Ramos (cell line): Measurements from ENCODE around the gene CALD1.

Experiments used
- in situ Hi-C: fragments of 300-500 bp; cut with MboI; formaldehyde crosslinking; loops from one replicate; pipeline ENCODE4 v1.14.3; 2022; ENCODE audit warnings: low sequenced_read_pairs; ENCODE audit not compliant: unreplicated experiment

CALD1 gene

DNA sequence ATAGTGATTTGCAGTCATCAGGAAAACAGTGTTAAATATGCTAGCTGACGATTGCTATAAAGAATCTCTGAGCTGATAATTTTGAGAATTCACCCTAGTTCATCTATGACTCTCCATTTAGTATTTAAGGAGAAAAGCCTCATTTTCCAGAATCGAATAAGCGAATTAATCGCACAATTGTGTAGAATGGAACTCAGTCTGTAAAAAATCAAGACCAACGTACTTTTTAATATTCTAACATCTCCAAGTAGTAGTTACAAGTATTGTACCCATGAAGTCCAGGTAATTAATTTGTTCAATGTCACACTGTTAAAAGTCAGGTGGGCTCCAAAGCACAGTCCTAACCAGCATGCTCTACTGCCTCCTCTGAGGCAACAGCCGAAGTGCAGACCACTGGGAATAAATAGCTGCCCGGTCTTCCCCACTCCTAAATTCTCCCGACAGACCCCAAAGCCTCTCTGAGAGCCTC is 206.5 kb downstream of the CALD1 start:
- in situ Hi-C loops: loop anchor here (5.0 kb wide), 1 partner anchor 181 kb away; no protein-coding TSS in a partner anchor

DNA sequence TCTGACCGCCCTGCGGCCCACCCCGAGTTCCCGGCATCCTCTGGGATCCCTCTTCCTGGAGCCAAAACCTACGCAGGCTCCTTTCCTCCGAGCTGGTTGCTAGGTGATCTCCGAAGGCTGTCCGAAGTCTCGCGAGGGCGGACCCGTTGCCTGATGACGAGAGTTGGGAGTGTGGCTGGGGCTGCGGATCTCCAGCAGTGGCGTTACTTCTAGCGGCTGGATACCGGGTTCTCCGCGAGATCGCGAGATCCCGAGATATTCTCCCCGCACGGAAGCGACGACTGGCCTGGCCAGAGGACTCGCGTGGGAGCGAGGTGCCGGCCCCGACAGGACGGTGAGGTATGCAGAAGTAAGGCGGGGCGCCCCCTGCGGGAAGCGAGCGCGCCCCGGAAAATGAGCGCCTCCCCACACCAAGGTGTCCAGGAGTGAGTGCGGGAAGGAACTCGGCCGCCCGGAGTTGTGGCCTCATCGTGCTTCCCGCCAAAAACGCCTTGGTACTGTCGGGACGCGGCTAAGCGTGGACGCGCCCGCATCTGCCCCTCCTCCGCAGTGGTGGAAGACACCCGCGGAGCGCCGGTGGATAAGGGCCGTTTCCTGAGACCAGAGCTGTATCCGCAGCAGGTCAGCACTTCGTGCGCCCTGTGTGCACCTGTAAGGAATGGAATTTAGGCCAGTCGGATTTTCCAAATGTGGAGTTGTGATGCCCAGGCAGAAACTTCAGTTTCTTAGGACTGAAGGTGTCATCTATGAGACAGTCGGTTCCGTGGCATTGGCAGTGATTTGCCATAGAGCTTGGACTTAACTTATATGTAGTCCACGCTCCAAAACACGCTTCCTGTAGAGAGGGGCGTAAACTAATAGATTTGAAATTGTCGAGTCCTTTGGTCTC is 207.2 kb downstream of the CALD1 start, which contains the start of gene AGBL3:
Gene AGBL3, plus strand, starts transcription at position 146 of the 889 bp plus-strand sequence. CDS start 1,426 bp downstream, outside the sequence.
- in situ Hi-C loops: loop anchor here (5.0 kb wide), 1 partner anchor 181 kb away; no protein-coding TSS in a partner anchor

DNA sequence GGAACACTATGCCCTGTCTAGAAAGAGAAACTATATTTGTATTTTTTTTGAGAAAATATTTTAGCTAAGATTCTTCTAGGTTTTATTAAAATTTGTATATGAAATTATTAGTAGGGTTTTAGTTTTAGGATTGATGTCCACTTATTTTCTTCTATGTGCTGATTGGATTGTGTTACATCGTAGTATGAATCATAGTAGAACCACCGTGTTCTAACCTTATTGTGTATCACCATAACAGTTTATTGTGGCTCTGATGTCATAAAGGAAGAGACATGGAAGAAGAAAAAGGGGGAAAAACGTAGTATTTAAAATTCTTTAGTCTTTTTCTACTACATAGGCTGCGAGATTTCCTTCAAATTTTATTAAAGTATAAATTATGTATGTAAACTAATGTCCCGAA is 208.7 kb downstream of the CALD1 start:
- in situ Hi-C loops: loop anchor here (5.0 kb wide), 1 partner anchor 179 kb away; no protein-coding TSS in a partner anchor

DNA sequence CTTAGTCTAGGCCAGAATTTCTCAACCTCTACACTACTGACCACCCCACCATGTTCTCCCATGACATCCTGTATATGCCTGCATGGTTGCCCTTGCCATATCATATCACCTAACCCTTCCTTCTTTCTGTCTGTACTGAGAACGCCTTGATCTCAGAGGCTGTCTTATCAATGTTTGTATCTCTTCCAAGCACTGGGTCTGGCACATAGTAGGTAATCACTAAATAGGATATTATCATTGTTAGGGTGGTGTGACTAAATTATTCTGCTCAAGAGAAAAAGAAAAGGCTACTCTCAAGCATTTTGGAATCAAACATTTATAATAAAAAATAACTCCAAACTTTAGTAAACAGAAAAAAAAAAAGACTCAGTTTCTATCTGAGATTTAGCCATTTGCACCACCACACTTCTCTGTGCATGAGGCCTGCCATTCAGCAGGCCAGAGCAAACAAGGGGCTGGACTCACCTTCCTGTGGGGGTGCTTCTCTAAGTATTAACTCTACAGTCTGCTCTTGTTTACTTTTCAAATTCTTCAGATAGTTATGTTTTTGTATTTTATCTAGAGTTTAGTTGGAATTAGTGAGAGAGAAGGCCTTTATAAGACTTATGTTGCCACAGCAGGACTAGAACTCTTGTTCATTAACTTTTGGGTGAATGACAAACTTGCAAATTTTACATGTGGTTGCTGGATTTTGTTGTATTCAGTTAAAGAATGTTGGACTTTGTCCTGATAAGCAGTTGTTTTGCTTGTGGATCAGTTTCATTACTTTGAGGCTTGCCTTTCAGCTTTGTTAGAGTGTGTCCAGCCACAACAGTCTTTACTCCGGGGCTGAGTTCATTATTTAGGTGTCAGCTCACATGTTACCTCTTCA is 212.3 kb downstream of the CALD1 start:
- in situ Hi-C loops: no loop called here

DNA sequence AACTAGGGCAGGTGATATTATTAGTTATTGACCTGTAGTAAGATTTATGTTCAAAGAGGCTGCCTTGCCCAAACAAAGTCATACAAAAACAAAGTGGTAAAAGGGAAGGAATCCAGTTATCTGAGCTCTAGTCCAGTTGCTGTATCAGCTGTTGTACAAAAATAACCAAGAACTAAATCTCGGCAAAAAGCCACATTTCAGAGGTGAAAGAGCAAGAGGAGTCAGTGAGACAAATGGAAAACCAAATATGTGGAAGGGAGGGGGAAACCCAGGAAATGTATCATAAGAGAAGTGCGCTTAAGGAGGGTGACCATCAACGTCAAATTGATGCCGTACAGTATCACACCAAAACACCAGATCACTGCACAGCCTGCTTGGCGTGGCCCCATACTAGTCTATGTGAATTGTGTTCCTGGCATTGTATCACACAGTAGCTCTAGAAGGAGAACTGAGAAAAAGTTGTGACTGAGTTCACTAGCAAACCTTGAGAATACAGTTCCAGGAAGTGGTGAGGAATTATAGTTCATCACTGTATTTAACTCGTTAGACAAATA is 213.3 kb downstream of the CALD1 start:
- in situ Hi-C loops: no loop called here

DNA sequence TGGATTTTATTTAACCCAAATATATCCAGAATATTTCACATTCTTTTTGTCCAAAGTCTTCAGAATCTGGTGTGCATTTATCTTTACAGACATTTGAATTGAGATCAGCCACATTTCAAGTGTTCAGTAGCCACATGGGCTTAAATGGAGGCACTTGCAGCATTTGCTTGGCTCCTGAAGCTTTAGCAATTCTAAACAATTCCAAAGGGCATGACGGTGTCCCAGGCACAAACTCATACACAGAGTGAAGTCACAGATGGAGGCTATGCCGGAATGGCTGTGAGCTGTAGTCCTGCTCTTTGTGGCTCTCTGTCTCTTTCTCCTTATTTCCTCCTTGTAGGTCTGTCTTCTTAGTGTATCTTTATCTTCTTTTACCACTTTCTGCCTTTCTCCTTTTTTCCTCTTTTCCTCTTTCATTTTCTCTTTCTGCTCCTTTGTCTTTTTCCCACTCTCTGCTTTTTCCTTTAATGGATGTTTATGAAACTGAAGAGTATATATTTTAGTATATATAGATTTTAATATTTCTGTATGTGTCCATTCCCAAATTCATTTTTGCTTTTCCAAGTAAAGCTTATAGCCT is 214.5 kb downstream of the CALD1 start:
- in situ Hi-C loops: no loop called here

DNA sequence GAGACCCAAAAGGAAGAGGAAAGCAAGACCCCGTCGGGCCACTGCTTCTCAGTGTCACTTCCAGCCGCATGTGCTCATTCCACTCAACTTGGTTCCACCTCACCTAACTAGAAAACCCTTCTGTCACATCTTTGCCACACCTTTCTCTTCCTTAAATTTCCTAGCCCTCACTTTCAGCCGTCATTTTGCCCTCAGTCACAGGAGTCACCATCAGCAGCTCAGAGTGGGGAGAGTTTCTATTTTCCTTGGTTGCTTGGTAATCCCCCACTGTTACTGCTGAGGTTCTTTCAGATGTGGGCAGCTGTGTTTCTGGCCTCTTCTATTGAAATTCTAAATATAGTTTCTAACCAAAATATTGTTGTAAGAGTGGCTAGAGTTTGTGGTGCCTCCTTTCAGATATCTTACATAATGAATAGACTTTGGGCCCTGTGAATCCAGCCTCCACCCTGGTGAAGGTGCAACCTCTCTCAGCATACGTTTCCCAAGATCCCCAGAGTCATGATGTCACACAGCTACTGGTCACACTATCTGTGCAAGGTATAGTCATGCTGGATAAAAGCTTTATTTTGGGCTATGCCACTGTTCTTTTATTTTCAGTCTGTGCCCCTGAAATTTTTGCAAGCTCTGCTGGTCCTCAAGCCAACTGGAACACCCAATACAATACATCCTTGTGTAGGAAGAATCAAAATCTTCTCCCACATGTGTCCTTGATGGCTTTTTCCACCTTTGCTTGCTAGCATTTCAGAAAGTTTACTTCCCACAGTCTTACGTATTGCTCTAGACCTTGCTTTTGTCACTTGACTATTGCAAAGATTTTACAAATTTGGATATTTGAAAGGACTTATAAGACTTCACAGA is 216.0 kb downstream of the CALD1 start:
- in situ Hi-C loops: no loop called here

DNA sequence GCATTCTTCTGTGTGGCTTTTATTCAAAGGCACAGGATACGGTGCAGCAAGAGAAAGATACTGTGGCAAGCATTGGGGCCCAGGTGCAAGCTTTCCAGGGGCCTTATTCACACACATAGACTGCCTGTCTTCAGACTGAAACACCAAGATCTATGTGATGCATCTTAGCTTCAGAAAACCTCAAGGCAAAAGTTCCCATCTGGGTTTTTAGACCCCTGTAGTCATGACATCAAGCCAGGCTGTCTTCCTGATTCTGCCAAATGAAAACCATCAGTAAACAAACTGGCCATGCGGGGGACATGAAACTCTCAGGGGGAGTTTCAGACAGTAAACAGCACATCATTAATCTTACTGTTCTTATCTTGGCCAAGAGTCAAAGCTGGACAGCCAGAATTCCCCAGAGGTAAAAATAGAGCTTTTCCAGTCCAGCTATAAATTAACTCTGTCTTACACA is 216.7 kb downstream of the CALD1 start:
- in situ Hi-C loops: no loop called here

DNA sequence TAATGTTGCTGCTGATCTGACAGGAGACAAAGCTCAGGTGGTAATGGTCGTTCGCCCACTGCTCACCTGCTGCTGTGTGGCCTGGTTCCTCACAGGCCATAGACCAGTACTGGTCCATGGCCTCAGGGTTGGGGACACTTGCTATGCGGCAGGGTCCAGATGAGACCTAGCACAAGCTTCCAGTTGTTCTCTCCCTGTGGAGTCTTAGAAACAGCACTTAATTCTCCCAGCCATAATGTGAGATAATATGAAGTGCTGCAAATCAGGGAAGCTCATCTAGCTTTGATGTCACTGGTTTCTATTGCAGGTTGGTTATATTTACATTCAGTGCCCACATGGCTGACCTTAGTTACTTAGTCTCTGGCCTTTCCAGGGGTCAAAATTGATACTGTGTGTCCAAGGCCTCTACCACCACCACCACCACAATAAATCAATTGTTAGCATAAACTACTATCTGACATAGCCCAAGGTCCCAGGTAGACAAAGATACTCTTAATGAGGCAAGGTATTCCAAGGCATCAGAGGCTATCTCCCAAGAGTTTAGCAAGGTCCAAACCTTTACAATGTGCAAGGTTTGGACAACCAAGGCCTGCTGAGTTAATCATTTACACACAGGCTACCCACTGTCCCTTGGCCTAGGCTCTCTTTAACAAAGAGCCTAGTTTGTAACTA is 217.9 kb downstream of the CALD1 start:
- in situ Hi-C loops: no loop called here

DNA sequence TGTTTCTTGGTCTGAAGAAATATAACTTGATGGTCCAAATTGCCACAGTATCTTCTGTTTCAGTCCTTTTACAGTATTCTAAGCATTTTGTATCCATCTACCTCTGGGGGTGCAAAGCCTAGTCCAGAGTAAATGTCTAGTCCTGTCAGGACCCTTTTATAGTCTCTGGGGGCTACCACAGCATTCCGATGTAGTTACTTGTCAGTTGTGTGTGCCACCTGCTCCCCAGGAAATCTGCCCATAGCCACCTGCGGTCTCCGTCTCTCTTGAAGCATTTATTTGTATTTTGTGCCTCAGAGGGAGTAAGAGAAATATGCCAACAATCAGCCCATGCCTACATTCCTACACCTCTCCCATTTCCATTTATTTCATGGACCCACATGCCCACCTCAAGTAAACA is 219.7 kb downstream of the CALD1 start:
- in situ Hi-C loops: no loop called here

DNA sequence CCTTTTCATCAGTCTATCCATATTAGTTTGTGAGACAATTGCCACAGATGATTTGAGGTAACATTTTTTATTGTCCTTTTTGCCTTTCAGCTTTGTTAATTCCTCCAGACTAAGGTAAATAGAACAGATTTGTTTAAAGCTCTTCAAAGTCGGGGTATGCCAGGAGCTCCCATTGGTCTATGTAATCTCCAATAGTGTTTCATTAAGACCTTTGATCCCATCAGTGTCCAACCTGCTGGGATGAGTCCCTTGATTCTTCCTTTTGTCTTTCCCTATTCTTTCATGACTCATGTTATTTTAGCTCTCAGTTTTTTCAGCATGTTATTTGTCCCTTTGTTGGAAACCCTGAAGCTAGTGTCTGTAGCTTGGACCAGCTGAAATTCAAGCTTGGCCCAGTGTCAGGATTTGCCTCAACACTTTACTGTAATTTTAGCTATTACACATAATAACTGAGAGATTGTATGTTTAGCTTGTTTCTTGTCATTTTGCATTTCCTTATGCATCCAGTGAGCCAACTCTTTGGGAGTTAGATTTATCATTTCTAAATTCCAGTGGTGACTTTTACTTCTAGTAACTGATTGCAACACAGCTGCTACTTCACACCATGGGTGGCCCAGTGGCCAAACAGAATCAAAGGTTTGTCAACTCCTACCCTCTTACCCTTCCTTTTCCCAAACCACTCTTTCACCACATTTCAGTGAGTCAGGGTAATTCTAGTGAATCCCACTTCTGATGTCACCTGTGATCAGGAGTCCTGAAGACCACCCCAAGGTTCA is 222.1 kb downstream of the CALD1 start:
- in situ Hi-C loops: no loop called here

DNA sequence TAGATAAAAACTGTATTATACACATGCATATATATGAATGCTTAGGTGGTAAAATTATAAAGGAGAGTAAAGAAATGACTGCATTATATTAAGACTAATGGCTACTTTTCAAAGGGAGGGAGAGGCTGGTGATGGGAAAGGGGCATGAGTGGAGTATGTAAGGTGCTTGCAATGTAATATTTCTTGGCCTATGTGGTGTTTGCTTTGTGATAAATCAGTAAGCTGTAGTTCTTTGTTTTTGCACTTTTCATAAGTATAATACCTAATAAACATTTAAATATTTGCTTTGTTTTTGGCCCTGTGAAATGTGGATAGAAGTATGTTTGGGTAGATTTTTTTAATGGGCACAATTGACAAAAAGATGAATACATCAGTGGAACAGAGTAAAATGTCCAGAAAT is 232.8 kb downstream of the CALD1 start:
- in situ Hi-C loops: no loop called here
